CD14-positive monocyte (primary cell): Measurements from ENCODE around the gene PAX7. TPM values are rescaled to one million over a fixed set of nuclear protein-coding genes. Genes with fewer than 3 reads are reported as not detected.
A peak's percentile ranks its signal among the peaks of the same experiment; 100 is the strongest.

Experiments
- DNase-seq, 3 donors: peaks; one replicate each; pipeline ENCODE4 v3.0.0-alpha.2; 2011 to 2022
- H2AFZ ChIP-seq: 2 replicates; pipeline ENCODE4 v1.6.0; 2012; ENCODE audit warnings: mild to moderate bottlenecking, low read depth, low read length, inconsistent platforms; ENCODE audit not compliant: insufficient read depth, poor library complexity, severe bottlenecking
- H3K27ac ChIP-seq, 2 donors: 1 replicate in 1 of 2; 2 replicates in 1 of 2; pipeline ENCODE4 v1.5.1; 2012 to 2013; ENCODE audit warnings: low read length in 2 of 2, control low read depth in 1 of 2, inconsistent platforms in 1 of 2, low read depth in 1 of 2, mild to moderate bottlenecking in 1 of 2
- H3K27me3 ChIP-seq, 2 donors: one replicate each; pipeline versions ENCODE4 v1.6.0 to v1.6.1; 2011 to 2013; ENCODE audit warnings: low read length in 2 of 2; ENCODE audit not compliant: control insufficient read depth in 2 of 2, insufficient read depth in 2 of 2
- H3K36me3 ChIP-seq, 2 donors: replicated peaks in 1 of 2; 1 replicate in 1 of 2; 2 replicates in 1 of 2; pipeline versions ENCODE4 v1.5.1 to v1.6.1; 2012 to 2013; ENCODE audit warnings: low read length in 2 of 2, control low read depth in 1 of 2, inconsistent platforms in 1 of 2, mild to moderate bottlenecking in 1 of 2; ENCODE audit not compliant: insufficient read depth in 2 of 2, control insufficient read depth in 1 of 2
- H3K4me1 ChIP-seq, 2 donors: 1 replicate in 1 of 2; 2 replicates in 1 of 2; pipeline versions ENCODE4 v1.5.1 to v1.6.1; 2012 to 2013; ENCODE audit warnings: low read length in 2 of 2, control low read depth in 1 of 2, inconsistent platforms in 1 of 2, mild to moderate bottlenecking in 1 of 2, moderate library complexity in 1 of 2; ENCODE audit not compliant: insufficient read depth in 2 of 2, control insufficient read depth in 1 of 2
- H3K4me2 ChIP-seq: replicated peaks from 2 replicates; pipeline ENCODE3; 2012; ENCODE audit warnings: low read length, moderate library complexity, mild to moderate bottlenecking; ENCODE audit not compliant: poor library complexity, severe bottlenecking; ENCODE audit errors: extremely low read depth
- H3K4me3 ChIP-seq, 3 experiments: fragments of 200-600 bp in 1 of 3; sonication (generic) in 1 of 3; replicated peaks in 1 of 3; 1 replicate in 2 of 3; 2 replicates in 1 of 3; pipeline ENCODE4 v1.5.1; 2011 to 2013; ENCODE audit warnings: low read length in 3 of 3, mild to moderate bottlenecking in 3 of 3, control low read depth in 2 of 3, low read depth in 2 of 3, inconsistent platforms in 1 of 3, moderate library complexity in 1 of 3
- H3K79me2 ChIP-seq: 2 replicates; pipeline ENCODE4 v1.6.0; 2012; ENCODE audit warnings: mild to moderate bottlenecking, control low read depth, inconsistent platforms, low read length, moderate library complexity; ENCODE audit not compliant: insufficient read depth
- H3K9ac ChIP-seq: 2 replicates; pipeline ENCODE4 v1.6.0; 2017; ENCODE audit warnings: low read length, mild to moderate bottlenecking; ENCODE audit not compliant: insufficient read depth, poor library complexity, severe bottlenecking
- H3K9me3 ChIP-seq, 2 donors: replicated peaks in 1 of 2; 1 replicate in 1 of 2; 2 replicates in 1 of 2; pipeline versions ENCODE4 v1.5.1 to v1.6.1; 2012 to 2013; ENCODE audit warnings: low read length in 2 of 2, control low read depth in 1 of 2; ENCODE audit not compliant: control insufficient read depth in 1 of 2, insufficient read depth in 1 of 2
- H4K20me1 ChIP-seq: 2 replicates; pipeline ENCODE4 v1.6.0; 2012; ENCODE audit warnings: mild to moderate bottlenecking, low read length, control low read depth, moderate library complexity; ENCODE audit not compliant: insufficient read depth
- H3K27ac Mint-ChIP-seq, 7 donors: one replicate each; pipeline ENCODE4 v1.8.0; 2020; ENCODE audit warnings: mild to moderate bottlenecking in 7 of 7, mixed read lengths in 7 of 7, moderate library complexity in 6 of 7, inconsistent platforms in 2 of 7
- H3K27me3 Mint-ChIP-seq, 3 donors: one replicate each; pipeline ENCODE4 v1.8.0; 2021 to 2022; ENCODE audit warnings: low read depth in 3 of 3, mild to moderate bottlenecking in 3 of 3, mixed read lengths in 3 of 3, moderate library complexity in 3 of 3, inconsistent platforms in 1 of 3
- H3K36me3 Mint-ChIP-seq, 2 donors: one replicate each; pipeline ENCODE4 v1.8.0; 2020; ENCODE audit warnings: mixed read lengths in 2 of 2, inconsistent platforms in 1 of 2, mild to moderate bottlenecking in 1 of 2
- H3K4me1 Mint-ChIP-seq: one replicate; pipeline ENCODE4 v1.8.0; 2020; ENCODE audit warnings: mild to moderate bottlenecking, mixed read lengths
- H3K4me3 Mint-ChIP-seq, 2 donors: one replicate each; pipeline ENCODE4 v1.8.0; 2020; ENCODE audit warnings: mild to moderate bottlenecking in 2 of 2, mixed read lengths in 2 of 2, moderate library complexity in 1 of 2
- H3K9me3 Mint-ChIP-seq, 7 donors: one replicate each; pipeline ENCODE4 v1.8.0; 2020 to 2022; ENCODE audit warnings: mixed read lengths in 7 of 7, mild to moderate bottlenecking in 6 of 7, moderate library complexity in 6 of 7, inconsistent platforms in 2 of 7
- CTCF ChIP-seq: fragments of 200-600 bp; IDR thresholded peaks from one replicate; pipeline ENCODE4 v1.8.0; 2022; ENCODE audit warnings: antibody characterized with exemption, mild to moderate bottlenecking
- WGBS: methylation state at CpG from one replicate; pipeline ENCODE4 v1.1.5; 2013; ENCODE audit warnings: missing lambda C conversion rate; ENCODE audit not compliant: insufficient coverage; 5-methylcytosine and 5-hydroxymethylcytosine counted together
- intact Hi-C, 2 donors: fragments of 100-400 bp; cut with micrococcal nuclease; formaldehyde crosslinking; loops; one replicate each; pipeline versions ENCODE4 v1.15.0 to v1.15.1; 2023
- polyA plus RNA-seq, 3 donors: library from polyadenylated mRNA; depleted of rRNA in 1 of 3; unstranded in 2 of 3; stranded (reverse) in 1 of 3; fragments of 300-500 nt in 2 of 3; fragments of >200 nt in 1 of 3; fragmentation: Illumina TruSeq in 2 of 3; gene quantifications; 1 replicate in 2 of 3; 2 replicates in 1 of 3; pipeline ENCODE4 v1.2.3, GENCODE V29; 2012 to 2021

PAX7 gene
- polyA plus RNA-seq, 3 donors: not detected

- Histone ChIP-seq H3K4me3 (no peak overlapping the region), H3K27me3 (peaks cover 0 to 44% of the 10 kb centered on the region in 2 donors), H3K79me2 (no peaks in the 10 kb centered on the region), H3K4me2 (no peak overlapping the region), H3K4me1 (no peaks in the 10 kb centered on the region), H2AFZ (no peak overlapping the region), H3K27ac (no peak overlapping the region), H3K9me3 (no peaks in the 10 kb centered on the region), H4K20me1 (no peaks in the 10 kb centered on the region), H3K9ac (no peak overlapping the region), H3K36me3 (no peaks in the 10 kb centered on the region)
- H3K27ac Mint-ChIP-seq: no peak overlapping the region
- intact Hi-C loops: no loop called here
- no peaks in the 10 kb centered on the region for H3K4me1 Mint-ChIP-seq
- H3K4me3 Mint-ChIP-seq: peak overlapping the region in 1 of 2 donors; percentile 52
- peaks cover 35 to 76% (median 43%) of the 10 kb centered on the region in 3 donors for H3K27me3 Mint-ChIP-seq
- peaks cover 0 to 5% (median 0%) of the 10 kb centered on the region in 7 donors for H3K9me3 Mint-ChIP-seq
- TF ChIP-seq CTCF: no peak
- WGBS: 13% methylated on average over 16 of the region's 19 CpGs
- no peaks in the 10 kb centered on the region for H3K36me3 Mint-ChIP-seq
- DNase-seq: no peak
Measured at GRCh38 chr1:18723701-18724411, 93.2 kb downstream of the PAX7 start.

- peaks cover 0 to 5% (median 0%) of the 10 kb centered on the region in 7 donors for H3K9me3 Mint-ChIP-seq
- no peak overlapping the region for H3K9ac ChIP-seq
- no peak for TF ChIP-seq CTCF
- peaks cover 0 to 37% of the 10 kb centered on the region in 2 donors for H3K27me3 ChIP-seq
- peaks cover 37 to 72% (median 49%) of the 10 kb centered on the region in 3 donors for H3K27me3 Mint-ChIP-seq
- H4K20me1 ChIP-seq: no peaks in the 10 kb centered on the region
- no peaks in the 10 kb centered on the region for H3K4me1 ChIP-seq
- H2AFZ ChIP-seq: no peak overlapping the region
- intact Hi-C loops: no loop called here
- H3K36me3 ChIP-seq: no peaks in the 10 kb centered on the region
- no peaks in the 10 kb centered on the region for H3K36me3 Mint-ChIP-seq
- H3K4me1 Mint-ChIP-seq: no peaks in the 10 kb centered on the region
- H3K4me2 ChIP-seq: no peak overlapping the region
- H3K27ac ChIP-seq: no peak overlapping the region
- no peaks in the 10 kb centered on the region for H3K9me3 ChIP-seq
- no peaks in the 10 kb centered on the region for H3K79me2 ChIP-seq
- no peak for DNase-seq
- H3K4me3 ChIP-seq: no peak overlapping the region
- 12% methylated on average over 3 of the region's 7 CpGs for WGBS
- H3K4me3 Mint-ChIP-seq: no peak overlapping the region
- no peak overlapping the region for H3K27ac Mint-ChIP-seq
Measured at GRCh38 chr1:18724801-18725200, 94.2 kb downstream of the PAX7 start.
